MM.1S (cell line): ENCODE data around the gene SNAI3.

ENCODE experiments used
- DNase-seq: peaks from one replicate; pipeline ENCODE4 v3.0.0-alpha.2; 2015
- H2AFZ ChIP-seq: fragments of 300-600 bp; sonication (generic); 2 replicates; pipeline ENCODE4 v1.6.0; 2016; ENCODE audit warnings: antibody characterized with exemption, low read length
- H3F3A ChIP-seq: fragments of 300-600 bp; sonication (generic); 2 replicates; pipeline ENCODE4 v1.6.1; 2016; ENCODE audit warnings: mild to moderate bottlenecking, antibody characterized with exemption, low read length, moderate library complexity, mixed read lengths; ENCODE audit not compliant: insufficient read depth
- H3K27ac ChIP-seq: fragments of 300-600 bp; sonication (generic); 2 replicates; pipeline ENCODE4 v1.5.1; 2016; ENCODE audit warnings: mild to moderate bottlenecking, low read length
- H3K27me3 ChIP-seq: fragments of 300-600 bp; sonication (generic); replicated peaks from 2 replicates; pipeline ENCODE4 v1.6.0; 2016; ENCODE audit warnings: low read length; ENCODE audit not compliant: insufficient read depth
- H3K36me3 ChIP-seq: fragments of 300-600 bp; sonication (generic); replicated peaks from 2 replicates; pipeline ENCODE4 v1.6.1; 2016; ENCODE audit warnings: mild to moderate bottlenecking, low read length, mixed read lengths; ENCODE audit not compliant: insufficient read depth
- H3K4me1 ChIP-seq: fragments of 300-600 bp; sonication (generic); 2 replicates; pipeline ENCODE4 v1.6.1; 2016; ENCODE audit warnings: low read length, mixed read lengths
- H3K4me2 ChIP-seq: fragments of 300-600 bp; sonication (generic); 2 replicates; pipeline ENCODE4 v1.6.0; 2016; ENCODE audit warnings: low read depth, low read length
- H3K4me3 ChIP-seq: fragments of 300-600 bp; sonication (generic); 2 replicates; pipeline ENCODE4 v1.5.1; 2016; ENCODE audit warnings: low read length, mixed read lengths
- H3K79me2 ChIP-seq: fragments of 300-600 bp; sonication (generic); 2 replicates; pipeline ENCODE4 v1.6.1; 2016; ENCODE audit warnings: mixed run types, low read length, mixed read lengths
- H3K9ac ChIP-seq: fragments of 300-600 bp; sonication (generic); 2 replicates; pipeline ENCODE4 v1.6.1; 2016; ENCODE audit warnings: low read length, mixed read lengths
- H3K9me2 ChIP-seq: fragments of 300-600 bp; sonication (generic); replicated peaks from 2 replicates; pipeline ENCODE4 v1.6.1; 2016; ENCODE audit warnings: mild to moderate bottlenecking, low read length, mixed read lengths; ENCODE audit not compliant: insufficient read depth
- H3K9me3 ChIP-seq: fragments of 300-600 bp; sonication (generic); replicated peaks from 2 replicates; pipeline ENCODE4 v1.6.1; 2016; ENCODE audit warnings: mild to moderate bottlenecking, low read length, mixed read lengths; ENCODE audit not compliant: insufficient read depth
- H4K20me1 ChIP-seq: fragments of 300-600 bp; sonication (generic); 2 replicates; pipeline ENCODE4 v1.6.1; 2016; ENCODE audit warnings: mild to moderate bottlenecking, low read length, moderate library complexity, mixed read lengths; ENCODE audit not compliant: insufficient read depth
- CTCF ChIP-seq: fragments of 300-600 bp; sonication (generic); IDR thresholded peaks from 2 replicates; pipeline ENCODE4 v1.5.1; 2016; ENCODE audit warnings: antibody characterized with exemption, low read length, mixed read lengths
- EZH2 ChIP-seq: fragments of 300-600 bp; sonication (generic); optimal IDR thresholded peaks from 2 replicates; pipeline ENCODE3; 2017; ENCODE audit warnings: low read depth, mild to moderate bottlenecking, antibody characterized with exemption, low read length, mixed read lengths
- EZH2phosphoT487 ChIP-seq: fragments of 300-600 bp; sonication (generic); IDR thresholded peaks from 2 replicates; pipeline ENCODE4 v1.6.1; 2018; ENCODE audit warnings: antibody characterized with exemption, low read length

Gene SNAI3

GRCh38 chr16:88723911-88724310 is 37.6 kb upstream of the SNAI3 start:
- no peaks in the 10 kb centered on the region for H3K9me2 ChIP-seq
- H3K27me3 ChIP-seq = no peaks in the 10 kb centered on the region
- no peak overlapping the region for H3K4me3 ChIP-seq
- no peak overlapping the region for H3K27ac ChIP-seq
- H3K36me3 ChIP-seq = no peaks in the 10 kb centered on the region
- TF ChIP-seq CTCF = no peak
- no peak for TF ChIP-seq EZH2phosphoT487
- TF ChIP-seq EZH2 = no peak
- H4K20me1 ChIP-seq = no peaks in the 10 kb centered on the region
- no peak overlapping the region for H3K4me2 ChIP-seq
- no peaks in the 10 kb centered on the region for H3F3A ChIP-seq
- no peaks in the 10 kb centered on the region for H3K4me1 ChIP-seq
- no peak for DNase-seq
- H3K9me3 ChIP-seq = no peaks in the 10 kb centered on the region
- no peak overlapping the region for H3K9ac ChIP-seq
- H2AFZ ChIP-seq = no peak overlapping the region
- H3K79me2 ChIP-seq = no peaks in the 10 kb centered on the region; the same call in 1 of the 2 replicates

GRCh38 chr16:88723507-88723887 is 37.2 kb upstream of the SNAI3 start:
- no peaks in the 10 kb centered on the region for H4K20me1 ChIP-seq
- no peak for TF ChIP-seq CTCF
- TF ChIP-seq EZH2 = no peak
- no peak for TF ChIP-seq EZH2phosphoT487
- no peak overlapping the region for H3K4me2 ChIP-seq
- no peak overlapping the region for H3K4me3 ChIP-seq
- no peak overlapping the region for H2AFZ ChIP-seq
- DNase-seq = no peak
- H3K27me3 ChIP-seq = no peaks in the 10 kb centered on the region
- H3K36me3 ChIP-seq = no peaks in the 10 kb centered on the region
- H3K9ac ChIP-seq = no peak overlapping the region
- H3K9me3 ChIP-seq = no peaks in the 10 kb centered on the region
- no peaks in the 10 kb centered on the region for H3F3A ChIP-seq
- H3K79me2 ChIP-seq = no peaks in the 10 kb centered on the region; the same call in 1 of the 2 replicates
- H3K9me2 ChIP-seq = no peaks in the 10 kb centered on the region
- no peak overlapping the region for H3K27ac ChIP-seq
- no peaks in the 10 kb centered on the region for H3K4me1 ChIP-seq

- H3K9me2 ChIP-seq = no peaks in the 10 kb centered on the region
- no peaks in the 10 kb centered on the region for H3K36me3 ChIP-seq
- H3K4me3 ChIP-seq = no peak overlapping the region
- no peak overlapping the region for H3K4me2 ChIP-seq
- H2AFZ ChIP-seq = no peak overlapping the region
- no peaks in the 10 kb centered on the region for H3K9me3 ChIP-seq
- no peaks in the 10 kb centered on the region; the same call in 1 of the 2 replicates for H3K79me2 ChIP-seq
- TF ChIP-seq EZH2phosphoT487 (no peak), CTCF (no peak), EZH2 (no peak)
- no peak for DNase-seq
- no peaks in the 10 kb centered on the region for H3K27me3 ChIP-seq
- no peaks in the 10 kb centered on the region for H4K20me1 ChIP-seq
- H3F3A ChIP-seq = no peaks in the 10 kb centered on the region
- no peak overlapping the region for H3K27ac ChIP-seq
- no peaks in the 10 kb centered on the region for H3K4me1 ChIP-seq
- H3K9ac ChIP-seq = no peak overlapping the region
These were observed 36.6 kb upstream of the SNAI3 start for GRCh38 chr16:88722784-88723506.
